HT1080 (cell line): Measurements from ENCODE around the gene MPHOSPH8. TPM values are rescaled to one million over a fixed set of nuclear protein-coding genes. Genes with fewer than 3 reads are reported as not detected.

Experiments used
- DNase-seq: peaks from one replicate; pipeline ENCODE4 v3.0.0-alpha.2; 2015; ENCODE audit warnings: low read depth
- polyA plus RNA-seq, 2 experiments: library from polyadenylated mRNA; depleted of rRNA; stranded (reverse); fragments of >200 nt; gene quantifications; 2 replicates each; pipeline ENCODE4 v1.2.3, GENCODE V29; 2015
- total RNA-seq: library from RNA; depleted of rRNA; stranded (reverse); fragments of >200 nt; shearing (Covaris generic); gene quantifications from 2 replicates; pipeline ENCODE4 v1.2.3, GENCODE V29; 2014; rRNA removed

MPHOSPH8 gene, protein sequence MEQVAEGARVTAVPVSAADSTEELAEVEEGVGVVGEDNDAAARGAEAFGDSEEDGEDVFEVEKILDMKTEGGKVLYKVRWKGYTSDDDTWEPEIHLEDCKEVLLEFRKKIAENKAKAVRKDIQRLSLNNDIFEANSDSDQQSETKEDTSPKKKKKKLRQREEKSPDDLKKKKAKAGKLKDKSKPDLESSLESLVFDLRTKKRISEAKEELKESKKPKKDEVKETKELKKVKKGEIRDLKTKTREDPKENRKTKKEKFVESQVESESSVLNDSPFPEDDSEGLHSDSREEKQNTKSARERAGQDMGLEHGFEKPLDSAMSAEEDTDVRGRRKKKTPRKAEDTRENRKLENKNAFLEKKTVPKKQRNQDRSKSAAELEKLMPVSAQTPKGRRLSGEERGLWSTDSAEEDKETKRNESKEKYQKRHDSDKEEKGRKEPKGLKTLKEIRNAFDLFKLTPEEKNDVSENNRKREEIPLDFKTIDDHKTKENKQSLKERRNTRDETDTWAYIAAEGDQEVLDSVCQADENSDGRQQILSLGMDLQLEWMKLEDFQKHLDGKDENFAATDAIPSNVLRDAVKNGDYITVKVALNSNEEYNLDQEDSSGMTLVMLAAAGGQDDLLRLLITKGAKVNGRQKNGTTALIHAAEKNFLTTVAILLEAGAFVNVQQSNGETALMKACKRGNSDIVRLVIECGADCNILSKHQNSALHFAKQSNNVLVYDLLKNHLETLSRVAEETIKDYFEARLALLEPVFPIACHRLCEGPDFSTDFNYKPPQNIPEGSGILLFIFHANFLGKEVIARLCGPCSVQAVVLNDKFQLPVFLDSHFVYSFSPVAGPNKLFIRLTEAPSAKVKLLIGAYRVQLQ
- 8.4 and 8.5 TPM in 2 replicates for total RNA-seq
- polyA plus RNA-seq (2015; cell fraction: cytosol; rRNA removed) = 7.0 and 7.2 TPM in 2 replicates
- polyA plus RNA-seq (2015; cell fraction: nucleus; rRNA removed) = 18.6 and 22.8 TPM in 2 replicates

DNA sequence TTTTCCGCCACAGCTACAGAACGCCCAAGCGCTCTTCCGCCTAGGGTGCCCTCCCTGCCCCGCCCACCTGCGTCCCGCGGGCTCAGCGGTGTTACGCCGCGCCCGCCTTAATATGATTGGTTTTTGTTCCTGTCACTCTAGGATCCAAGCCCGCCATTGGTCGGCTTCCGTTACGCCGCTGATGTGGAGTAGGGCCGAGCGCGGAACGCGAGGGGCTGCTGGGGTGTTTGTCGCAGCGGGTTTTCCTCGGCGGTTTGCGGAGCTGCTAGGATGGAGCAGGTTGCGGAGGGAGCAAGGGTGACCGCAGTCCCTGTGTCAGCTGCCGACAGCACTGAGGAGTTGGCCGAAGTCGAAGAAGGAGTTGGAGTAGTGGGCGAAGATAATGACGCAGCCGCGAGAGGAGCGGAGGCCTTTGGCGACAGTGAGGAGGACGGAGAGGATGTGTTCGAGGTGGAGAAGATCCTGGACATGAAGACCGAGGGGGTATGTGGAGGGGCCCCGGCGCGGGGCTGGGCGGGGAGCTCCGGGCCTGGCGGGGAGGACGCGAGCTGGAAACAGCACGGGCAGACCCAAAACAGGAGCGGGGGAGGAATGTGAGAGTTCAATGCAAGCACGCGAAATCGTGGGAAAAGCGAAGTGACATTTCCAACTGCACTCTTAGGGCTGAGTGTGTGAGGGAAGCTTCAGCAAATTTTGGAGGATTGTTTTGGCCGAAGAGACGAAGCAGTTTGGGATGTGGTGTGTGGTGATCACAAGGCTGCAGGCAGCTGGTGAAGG is at the start of gene MPHOSPH8:
Gene MPHOSPH8 (plus strand): TSS at position 181 of the 777 bp plus-strand sequence. CDS start 90 bp downstream, at position 271.
- DNase-seq = peak; percentile 92

GRCh38 chr13:19586904-19587634 is 46.4 kb upstream of the MPHOSPH8 start:
- peak; percentile 86 for DNase-seq

DNA sequence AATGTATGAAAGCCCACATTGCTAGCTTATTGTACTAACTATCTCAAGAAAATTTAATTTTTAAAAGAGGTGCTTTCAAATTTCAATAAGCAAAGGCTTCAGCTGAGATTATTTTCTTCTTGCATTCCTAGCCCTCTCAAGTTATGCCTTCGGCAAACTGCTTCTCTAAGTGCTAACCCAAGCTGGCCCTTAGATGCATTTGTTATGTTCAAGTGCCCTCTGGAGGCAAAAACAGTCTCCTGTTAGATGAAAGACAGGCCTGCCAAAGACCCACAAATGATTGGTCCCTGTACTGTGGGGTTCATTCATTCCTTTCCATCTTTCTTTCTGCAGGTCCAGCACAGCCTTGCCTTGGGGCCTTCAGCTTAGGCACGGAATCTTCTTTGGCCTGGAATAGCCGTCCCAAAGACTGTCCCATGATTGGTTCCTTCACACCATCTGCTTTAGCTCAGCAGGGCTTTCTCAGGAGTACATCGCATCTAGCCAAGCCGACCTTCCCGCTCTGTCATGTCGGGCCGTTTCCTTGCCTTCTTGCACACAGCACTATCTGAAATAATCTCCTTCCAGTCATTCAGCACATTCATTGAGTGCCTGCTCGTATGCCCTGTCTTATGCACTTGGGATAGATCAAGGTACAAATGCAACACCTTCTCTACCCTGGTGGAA is 45.7 kb upstream of the MPHOSPH8 start:
- DNase-seq = peak; percentile 71

- DNase-seq = no peak
Observed at GRCh38 chr13:19589312-19589711, 44.1 kb upstream of the MPHOSPH8 start.

DNA sequence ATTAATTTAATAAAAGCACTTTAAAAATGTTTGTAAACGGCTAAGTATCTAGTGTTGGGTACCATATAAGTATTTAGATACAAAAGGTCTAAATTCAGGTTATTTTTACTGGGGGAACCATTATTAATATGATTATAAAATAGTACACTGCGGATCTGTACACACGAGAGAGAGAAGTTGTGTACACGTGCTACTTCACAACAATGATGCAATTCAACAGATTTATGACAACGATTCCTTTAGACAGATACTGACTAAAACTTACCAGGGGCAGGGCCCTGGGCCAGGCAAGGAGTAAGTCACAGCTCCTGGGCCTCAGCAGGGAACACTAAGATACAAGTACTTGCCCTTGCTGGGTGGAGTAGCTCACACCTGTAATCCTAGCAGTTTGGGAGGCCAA is 43.0 kb upstream of the MPHOSPH8 start:
- DNase-seq = no peak

GRCh38 chr13:19591864-19592263 is 41.6 kb upstream of the MPHOSPH8 start:
- DNase-seq = no peak

GRCh38 chr13:19592657-19593180 is 40.7 kb upstream of the MPHOSPH8 start:
- DNase-seq = no peak

- no peak for DNase-seq
Observed at GRCh38 chr13:19596086-19596485, 37.4 kb upstream of the MPHOSPH8 start.

DNA sequence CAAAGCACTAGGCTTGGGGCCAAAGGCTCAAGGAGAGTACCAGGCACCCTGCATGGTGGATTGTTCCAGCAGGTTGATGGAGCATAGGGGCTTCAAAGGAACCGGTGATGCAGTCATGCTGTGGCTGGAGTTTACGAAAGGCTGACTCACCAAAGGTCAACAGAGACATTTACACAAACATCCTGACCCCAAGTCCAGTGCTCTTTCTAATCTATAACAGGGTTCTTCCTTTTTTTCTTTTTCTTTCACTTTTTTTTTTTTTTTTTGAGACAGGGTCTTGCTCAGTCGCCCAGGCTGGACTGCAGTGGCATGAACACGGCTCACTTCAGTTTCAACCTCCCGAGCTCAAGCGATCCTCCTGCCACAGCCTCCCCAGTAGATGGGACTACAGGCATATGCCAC is 36.5 kb upstream of the MPHOSPH8 start:
- DNase-seq = peak; percentile 87

DNA sequence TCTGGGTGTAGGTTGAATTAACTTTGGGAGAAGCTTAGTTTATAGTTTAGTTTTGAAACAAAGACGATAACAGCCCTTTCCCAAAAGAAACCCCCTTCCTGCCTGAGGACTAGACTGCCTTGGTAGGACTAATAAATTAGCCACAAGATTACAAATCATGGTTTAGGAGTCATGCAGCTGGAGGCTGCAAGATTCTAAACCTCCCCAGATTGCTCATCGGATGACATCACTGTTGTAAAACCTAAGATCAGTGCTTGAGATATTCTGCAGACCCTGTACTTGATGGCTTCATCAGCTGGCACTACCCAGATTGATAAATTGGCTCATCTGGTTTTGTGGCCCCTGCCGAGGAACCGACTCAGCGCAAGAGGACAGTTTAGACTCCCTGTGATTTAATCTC is 35.9 kb upstream of the MPHOSPH8 start:
- peak; percentile 79 for DNase-seq

DNA sequence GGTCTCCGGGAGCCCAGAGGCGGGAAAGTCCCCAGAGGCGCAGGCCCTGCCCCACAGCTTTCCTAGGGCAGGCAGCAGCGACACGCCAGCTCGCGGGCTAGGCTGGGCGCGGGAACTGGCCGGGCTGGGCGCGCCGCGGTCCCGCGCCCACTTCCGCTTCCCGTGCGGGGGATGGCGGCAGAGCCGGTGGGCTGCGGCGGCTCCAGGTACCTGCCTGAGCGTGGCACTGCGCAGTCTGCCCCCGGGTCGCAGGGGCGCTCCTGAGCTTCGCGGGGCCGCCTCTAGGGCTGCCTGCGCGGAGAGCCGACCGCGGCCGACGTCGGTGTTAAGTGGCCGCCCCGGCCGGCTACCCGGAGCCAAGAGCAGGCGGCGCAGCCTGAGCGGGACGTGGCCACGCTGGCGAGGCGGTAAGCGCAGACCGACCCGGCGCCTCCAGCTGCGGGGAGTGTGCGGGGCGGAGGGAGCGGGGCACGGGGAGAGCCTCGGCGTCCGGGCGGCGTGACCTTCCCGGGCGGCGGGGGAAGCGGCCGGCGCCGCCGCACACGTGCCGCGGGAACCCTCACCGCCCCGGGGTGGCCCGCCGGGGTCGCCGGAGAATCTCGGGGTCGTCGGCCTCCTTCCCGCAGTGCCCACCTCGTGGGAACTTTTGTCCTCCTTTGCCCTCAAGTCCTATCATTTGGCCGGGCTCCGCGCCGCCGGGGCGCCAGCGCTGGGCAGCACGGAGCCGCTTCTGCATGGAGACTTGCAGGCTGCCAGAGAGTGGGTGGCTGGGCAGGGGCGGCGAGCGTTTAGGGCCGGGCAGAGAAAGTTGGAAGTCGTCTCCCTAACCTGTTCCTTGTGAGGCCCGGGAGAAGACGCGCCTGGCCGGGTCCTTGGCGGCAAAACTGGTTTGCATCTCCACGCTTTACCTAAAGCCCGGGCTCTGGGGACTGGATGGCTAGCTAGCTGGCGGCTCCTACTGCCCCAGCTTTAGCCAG is 31.4 kb upstream of the MPHOSPH8 start:
- peak; percentile 61 for DNase-seq

DNA sequence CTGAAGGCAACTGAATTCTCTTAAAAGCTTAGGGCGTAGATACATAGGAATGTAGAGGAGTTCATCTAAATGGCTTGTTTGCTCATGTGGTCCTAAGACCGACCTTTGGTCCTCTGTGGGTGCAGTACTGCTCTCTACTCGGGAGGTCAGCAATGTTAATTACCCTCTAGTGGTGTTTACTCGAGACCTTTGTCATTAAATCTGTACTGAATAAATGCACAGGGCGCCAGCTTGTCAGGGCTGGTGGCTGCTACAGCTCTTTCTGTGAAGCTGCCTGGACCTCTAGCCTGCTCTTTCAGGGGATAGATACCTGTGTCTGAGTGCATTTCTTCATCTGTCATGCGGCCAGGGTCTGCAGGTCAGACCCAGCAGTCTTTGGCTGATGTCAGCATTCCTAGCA is 29.2 kb upstream of the MPHOSPH8 start:
- DNase-seq = no peak

- no peak for DNase-seq
Observed at GRCh38 chr13:19605161-19605955, 28.1 kb upstream of the MPHOSPH8 start.

- peak; percentile 52 for DNase-seq
Observed at GRCh38 chr13:19606152-19606551, 27.3 kb upstream of the MPHOSPH8 start.

DNA sequence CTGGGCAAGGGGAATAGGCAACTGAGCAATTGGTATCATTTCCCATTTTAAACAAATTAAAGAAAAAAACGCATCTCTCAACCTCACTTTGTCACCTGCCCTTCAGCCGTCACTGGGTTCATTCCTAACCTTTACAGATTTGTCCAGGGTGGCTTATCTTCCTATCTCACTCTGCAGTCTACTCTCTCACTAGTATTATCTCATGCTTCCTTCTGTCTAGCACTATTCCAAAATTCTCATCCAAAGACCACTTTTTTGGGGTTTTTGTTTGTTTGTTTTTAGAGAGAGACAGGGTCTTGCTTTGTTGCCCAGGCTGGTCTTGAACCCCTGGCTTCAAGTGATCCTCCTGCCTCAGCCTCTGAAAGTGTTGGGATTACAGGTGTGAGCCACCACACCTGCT is 26.7 kb upstream of the MPHOSPH8 start:
- no peak for DNase-seq

DNA sequence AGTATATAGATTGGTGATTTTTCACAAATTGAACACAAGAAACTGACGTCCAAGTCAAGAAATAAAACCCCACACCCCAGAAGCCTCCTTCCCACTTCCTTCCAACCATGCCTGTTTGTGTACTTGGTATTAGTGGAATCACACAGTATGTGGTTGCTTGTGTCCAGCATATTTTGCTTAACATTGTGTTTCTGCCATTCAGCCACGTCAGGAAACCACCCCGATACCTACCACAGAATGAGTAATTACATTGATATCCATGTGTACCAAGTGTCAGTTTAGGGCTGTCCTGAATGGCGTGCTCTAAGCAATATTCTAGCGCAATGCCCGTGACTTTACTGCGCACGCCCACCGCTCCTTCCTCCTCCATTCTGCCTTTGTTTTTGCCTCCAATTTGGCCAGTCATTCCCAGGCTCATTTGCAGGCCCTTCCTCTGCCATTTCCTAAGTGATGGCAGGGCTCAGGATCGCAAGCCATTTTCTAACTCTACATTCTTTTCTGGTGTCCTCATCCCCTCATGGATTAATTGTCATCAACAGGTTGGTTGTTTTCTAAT is 25.9 kb upstream of the MPHOSPH8 start:
- no peak for DNase-seq

- DNase-seq = peak; percentile 22
Observed at GRCh38 chr13:19618977-19619376, 14.5 kb upstream of the MPHOSPH8 start.
